GM21619 (cell line): ENCODE results near the gene STRIP1.
"Not testable (repeated sequence)": the region's sequence is repeated elsewhere in the genome, so short reads cannot be mapped to it uniquely, and the experiment has no call there.

Experiments used
- ATAC-seq: cut with Tn5 transposase; IDR thresholded peaks from one replicate; pipeline ENCODE4 v1.9.1; 2021; ENCODE audit not compliant: unreplicated experiment

STRIP1 gene

DNA sequence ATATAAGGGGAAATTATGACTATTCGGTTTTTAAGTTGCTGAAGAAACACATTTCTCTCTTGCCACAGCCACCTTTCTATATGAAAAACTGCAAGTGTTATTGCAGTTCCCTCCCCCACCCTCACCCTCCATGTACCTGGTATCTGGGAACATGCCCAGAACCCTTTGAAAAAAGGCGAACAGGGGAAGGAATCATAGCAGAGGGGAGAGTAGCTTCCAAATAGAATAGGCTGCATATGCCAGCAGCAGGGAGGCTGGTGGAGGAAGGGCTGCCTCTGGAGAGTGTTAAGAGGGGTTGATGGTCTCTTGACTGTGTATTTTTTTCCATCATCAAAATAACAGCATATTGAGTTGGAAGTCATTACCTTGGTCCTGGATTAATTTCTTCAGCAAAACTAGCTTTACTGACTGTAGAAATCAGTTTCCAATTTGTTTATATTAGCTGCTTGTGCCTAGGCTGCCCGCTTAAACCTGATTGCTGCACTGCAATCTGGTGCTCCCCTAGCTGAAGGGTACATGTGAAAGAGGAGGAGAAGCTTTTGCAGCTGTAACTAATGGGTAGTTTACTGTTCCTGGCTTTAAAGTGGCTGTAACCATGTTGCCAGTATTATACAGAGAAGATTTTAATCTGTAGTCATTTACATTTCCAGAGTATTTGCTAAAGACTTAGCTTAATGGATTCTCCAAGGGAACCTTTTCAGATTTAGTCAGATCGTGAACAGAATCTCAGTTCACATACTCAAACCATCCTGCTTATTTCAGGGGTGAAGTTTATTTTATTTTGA, 27.2 kb upstream of the STRIP1 start:
- no peak for ATAC-seq

DNA sequence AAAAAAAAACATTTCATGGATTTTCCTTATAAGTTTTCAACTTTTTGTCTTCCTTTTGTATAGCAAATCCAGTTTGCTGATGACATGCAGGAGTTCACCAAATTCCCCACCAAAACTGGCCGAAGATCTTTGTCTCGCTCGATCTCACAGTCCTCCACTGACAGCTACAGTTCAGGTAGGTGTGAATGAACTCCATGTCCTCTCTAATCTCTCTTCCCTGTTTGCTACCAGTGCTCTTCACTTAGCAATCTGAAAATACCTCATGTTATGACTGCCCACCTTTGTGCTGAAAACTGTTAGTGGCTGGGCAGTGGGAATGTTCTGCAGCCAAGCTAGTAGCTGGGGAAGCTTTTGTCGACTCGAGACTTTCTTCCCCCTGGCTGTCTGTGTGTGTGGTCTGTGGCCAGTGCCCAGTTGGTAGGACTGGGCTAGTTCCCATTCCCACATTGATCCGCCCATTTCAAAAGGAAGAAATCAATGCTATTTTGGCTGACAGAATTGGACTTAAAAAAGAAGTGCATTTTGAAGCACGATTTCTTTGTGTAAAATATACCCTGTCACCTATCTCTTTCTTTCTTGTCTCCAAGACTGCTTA, 25.4 kb upstream of the STRIP1 start:
- ATAC-seq, result no peak

DNA sequence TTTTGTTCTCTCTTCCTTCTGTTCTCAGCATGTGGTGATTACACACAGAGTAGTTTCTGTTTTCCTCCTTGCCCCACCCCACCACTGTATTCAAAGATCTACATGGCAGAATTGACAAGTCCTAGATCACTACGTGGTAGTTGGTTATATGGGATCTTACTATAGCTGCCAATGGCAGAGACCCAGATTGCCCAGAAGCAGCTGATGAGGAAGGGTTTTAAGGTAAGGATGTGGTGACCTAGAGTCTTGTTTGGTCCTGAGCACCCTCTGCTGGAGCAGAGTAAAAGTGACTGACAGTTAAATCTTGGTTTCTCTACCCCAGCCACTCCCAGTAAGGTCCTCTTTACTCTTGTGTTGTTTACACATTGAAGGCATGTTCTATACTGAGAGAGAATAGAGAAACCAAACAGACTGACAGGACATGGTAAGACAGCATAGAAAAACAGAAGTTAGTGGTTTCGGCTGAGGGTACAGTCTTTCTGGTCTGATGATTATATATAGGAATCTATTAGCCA, 22.8 kb upstream of the STRIP1 start:
- peak; percentile 98 for ATAC-seq

DNA sequence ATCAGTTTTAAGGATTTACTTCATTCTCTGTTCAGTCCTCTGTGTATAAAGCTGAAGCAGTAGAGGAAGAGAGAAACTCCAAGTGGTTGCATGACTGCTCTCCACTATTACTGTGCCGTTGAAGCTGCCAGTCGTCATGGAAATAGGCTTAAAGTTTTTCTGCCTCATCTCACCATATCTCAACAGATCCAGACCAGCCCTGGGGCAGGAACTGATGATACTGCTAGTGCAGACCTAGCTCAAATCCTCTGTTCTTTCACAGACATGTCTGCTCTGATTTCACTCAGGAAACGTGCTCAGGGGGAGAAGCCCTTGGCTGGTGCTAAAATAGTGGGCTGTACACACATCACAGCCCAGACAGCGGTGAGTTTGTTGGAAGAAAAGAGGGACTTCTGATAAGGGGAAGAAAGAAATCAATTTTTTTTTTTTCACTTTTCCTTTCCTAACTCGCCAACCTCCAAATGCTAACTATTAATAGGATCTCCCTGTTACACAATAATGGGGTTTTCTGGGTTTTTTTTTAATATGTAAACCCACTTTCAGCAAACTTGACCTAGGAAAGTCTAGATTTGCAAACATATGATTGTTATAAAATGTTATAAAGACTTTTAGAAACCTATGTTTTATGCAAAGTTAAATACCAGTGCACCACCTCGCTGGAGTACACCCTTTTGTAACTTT, 22.2 kb upstream of the STRIP1 start:
- peak; percentile 61 for ATAC-seq

DNA sequence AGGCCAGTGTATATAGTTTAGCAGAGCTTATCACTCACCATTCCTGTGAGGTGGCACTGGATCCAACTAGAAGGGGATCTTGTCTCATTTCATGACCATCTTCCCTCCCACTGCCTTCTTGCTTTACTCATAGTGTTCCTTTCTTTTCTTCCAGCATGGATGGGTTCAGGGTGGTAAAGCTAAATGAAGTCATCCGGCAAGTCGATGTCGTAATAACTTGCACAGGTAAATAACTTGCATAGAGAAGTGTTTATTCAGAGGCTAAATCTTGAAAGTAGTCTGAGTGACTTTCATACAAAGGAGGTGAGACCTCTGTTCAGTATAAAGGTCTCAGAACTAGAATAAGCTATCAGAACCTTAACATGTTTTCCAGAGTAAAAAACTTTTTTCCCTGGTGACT, 16.6 kb upstream of the STRIP1 start:
- no peak for ATAC-seq

DNA sequence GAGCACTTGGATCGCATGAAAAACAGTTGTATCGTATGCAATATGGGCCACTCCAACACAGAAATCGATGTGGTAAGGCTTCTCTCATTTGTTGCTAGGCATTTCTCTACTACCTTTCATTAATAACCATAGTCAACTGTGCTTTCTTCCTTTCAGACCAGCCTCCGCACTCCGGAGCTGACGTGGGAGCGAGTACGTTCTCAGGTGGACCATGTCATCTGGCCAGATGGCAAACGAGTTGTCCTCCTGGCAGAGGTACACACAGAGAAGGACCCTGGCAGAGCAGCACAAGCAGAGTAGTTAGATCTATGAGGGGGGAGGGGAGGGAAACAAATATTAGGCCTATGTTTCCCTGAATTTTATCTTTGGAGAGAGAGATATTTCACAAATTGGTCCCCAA, 16.0 kb upstream of the STRIP1 start:
- no peak for ATAC-seq

DNA sequence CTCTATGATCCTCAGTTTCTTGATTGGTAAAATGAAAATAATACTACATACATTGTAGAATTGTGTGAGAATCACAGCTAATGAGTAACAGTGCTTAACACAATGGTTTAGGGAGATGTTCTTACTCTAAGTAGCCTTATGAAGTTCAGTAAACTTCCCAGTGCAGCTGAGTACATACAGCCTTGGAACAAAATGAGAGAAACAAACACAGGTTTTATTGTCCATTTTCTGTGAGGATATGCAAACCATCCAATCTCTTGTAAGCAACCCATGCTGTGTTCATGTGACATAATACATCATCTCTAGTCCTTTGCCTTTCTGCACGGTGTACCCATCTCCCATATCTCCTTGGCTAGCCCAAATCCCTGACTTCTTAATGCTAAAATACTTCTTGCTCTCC, 14.7 kb upstream of the STRIP1 start:
- no peak for ATAC-seq

DNA sequence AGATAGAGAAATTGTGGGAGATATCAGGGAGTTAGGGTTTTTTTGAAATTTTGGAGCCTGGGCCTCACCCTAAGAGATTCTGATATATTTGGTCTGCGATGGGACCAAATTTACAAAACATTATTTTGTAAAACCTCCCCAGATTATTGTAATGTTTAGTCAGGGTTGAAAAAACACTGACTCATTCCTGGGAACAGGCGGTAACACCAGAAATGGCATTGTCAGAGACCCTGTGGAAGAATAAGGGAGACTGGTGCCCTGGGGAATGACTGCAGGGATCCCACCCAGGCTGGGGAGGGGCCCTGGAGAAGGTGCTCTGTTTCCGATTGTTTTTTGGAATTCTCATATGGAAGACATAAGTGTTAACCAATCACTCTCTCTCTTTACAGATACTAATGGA, 13.1 kb upstream of the STRIP1 start:
- no peak for ATAC-seq

DNA sequence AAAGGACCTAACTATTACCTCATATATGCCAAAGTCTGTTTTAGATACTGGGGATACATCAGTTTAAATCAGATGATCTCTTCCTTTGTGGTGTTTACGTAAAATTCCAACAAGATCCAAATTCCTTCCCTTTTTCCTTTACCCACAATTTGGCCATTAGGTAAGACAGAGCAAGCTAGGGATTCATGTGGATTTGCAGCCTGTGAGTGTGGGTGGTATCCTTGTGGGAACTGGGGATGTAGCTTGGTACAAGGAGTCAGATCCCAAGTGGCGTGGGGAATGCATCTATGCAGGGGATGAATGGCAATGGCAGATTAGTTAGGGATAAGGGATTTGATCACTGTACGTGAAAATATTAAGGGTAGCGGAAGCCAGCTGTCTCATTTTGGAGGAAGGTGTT, 9.8 kb upstream of the STRIP1 start:
- no peak for ATAC-seq

DNA sequence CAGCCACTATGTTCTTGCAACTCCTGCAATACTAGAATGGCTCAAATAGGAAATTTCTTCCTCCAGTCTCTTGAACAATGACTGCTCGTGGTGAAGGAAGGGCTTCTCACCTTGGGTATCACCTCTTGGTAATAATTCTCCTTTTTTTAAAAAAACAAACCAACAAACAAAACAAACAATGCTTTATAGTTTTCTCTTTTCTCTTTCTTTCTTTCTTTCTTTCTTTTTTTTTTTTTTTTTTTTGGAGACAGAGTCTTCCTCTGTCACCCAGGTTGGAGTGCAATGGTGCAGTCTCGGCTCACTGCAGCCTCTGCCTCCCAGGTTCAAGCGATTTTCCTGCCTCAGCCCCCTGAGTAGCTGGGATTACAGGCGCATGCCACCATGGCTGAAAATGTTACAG, 3.7 kb upstream of the STRIP1 start:
- not testable (repeated sequence) for ATAC-seq

DNA sequence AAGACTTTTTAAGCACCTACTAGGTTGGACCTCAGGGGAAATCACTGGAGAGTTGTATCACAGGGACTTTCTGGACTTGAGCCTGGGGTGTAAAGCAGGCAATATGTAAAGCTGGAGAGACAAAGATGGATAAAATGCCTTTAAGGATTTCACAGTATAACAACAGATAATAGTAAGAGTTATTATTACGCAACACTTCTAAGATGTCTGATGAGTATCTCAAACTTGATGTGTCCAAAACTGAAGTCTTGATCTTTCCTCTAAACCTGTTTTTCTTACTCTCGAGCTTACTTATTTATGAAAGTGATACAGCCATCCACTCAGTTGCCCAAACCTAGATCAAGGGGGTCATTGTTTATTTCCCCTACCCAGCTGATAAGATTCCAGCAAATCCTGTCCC, 2.1 kb upstream of the STRIP1 start:
- ATAC-seq, result no peak

DNA sequence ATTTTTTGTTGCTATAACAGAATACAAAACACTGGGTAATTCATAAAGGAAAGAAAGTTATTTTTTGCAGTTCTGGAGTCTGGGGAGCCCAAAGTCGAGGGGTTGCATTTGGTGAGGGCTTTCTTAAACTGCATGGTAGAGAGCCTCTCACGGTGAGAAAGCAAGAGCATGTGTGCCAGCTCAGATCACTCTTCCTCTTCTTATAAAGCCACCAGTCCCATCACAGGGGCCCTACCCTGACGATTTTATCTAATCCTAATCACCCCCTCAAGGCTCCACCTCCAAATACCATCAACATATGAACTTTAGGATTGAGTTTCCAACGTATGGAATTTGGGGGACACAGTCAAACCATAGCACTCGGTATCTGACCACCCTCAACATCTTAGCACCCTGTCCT, 1.0 kb upstream of the STRIP1 start:
- ATAC-seq, result no peak

DNA sequence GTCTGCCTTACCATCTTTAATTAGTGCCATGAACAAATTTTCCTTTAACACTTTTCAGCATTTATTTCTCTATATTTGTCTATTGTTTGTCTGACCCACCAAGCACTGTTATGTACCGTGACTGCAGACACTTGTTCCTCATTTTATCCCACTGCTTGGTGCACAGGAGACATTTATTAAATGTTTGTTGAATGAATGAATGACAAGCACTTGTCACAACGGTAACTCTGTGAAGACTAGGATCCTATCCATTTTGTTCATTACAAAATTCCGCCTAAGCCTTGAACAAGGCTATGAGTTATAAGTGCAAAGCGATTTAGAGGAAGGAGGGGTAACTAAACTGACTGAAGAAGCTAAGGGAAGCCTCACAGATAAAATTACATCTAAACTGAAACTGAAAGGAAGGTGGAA, 379 bp upstream of the STRIP1 start:
- ATAC-seq, result no peak

DNA sequence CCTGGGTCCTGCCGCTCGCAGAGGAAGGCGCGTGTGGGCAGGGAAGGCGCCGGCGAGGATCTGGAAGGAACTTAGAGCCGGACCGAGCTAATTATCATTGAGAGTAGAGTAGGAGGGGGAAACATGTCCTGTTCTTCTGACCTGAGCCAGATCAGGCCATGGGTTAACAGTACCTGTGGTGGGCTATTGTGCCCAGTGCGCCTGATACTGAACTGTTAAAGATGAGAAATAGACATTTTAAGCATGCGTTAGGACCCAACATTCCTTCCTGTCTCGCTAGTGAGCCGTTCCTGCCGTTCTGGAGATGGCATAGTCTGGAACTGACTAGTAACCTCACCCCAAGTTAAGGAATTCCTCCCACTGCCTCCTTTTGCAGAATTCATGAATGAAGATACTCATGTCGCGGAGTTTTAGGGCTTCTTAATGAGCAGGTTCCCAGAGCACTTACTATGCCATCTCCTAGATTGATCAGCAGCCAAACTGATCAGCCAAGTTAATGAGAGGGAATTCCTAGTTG, 870 bp downstream of the STRIP1 start:
- peak; percentile 14 for ATAC-seq

DNA sequence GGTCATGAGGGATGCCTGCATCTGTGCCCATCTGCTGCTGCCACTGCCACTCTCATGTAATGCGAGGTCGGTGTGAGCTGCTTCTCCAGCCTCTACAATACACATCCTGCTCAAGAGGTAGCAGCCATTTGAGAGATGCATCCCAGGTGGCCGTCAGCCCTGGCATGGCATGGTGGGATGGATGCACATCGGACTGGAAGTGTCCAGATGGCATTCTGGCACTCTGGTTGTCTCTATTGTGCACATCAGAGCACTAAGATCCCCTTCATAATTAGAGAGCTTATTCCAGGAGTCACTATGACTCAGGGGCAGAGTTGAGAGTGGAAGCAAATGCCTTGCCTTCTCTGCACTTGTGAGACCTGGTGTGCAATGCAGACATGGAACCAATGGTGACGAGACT, 3.8 kb downstream of the STRIP1 start:
- no peak for ATAC-seq

DNA sequence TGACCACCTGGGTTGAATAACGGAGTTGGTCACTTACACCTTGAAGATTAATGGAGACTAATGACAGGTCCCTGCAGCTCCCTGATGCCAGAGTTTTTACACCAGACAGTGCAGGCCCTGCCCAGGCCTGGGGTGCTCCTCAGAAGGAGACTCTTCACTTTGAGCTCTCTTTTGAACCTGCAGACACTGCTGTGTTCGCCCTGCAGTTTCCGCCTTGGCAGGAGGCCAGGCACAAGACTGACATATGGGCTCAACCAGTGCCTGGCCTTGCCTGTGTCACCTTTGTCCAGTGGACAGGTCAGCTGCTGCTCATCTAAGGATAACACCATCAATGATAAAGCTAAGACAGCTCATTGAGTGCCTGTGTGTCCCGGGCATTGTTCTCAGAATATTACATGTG, 5.2 kb downstream of the STRIP1 start:
- no peak for ATAC-seq

DNA sequence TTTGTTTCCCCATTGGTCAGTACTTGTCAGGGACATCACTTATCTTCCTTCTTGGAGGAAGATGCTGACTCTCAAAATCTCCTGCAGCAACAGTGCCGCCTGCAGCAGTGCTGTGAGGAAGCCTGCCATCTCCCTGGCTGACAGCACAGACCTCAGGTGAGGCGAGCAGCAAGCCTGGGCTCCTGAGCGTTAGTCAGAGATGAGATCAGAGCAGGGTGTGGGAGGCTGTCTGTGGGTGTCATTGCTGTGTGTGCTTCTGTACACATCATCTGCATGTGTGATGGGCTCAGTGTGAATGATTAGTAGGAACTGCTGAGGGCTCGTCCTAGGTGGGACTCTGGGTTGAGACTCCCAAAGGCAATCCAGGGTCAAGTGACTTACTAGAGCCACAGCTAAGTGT, 6.1 kb downstream of the STRIP1 start:
- ATAC-seq, result no peak

DNA sequence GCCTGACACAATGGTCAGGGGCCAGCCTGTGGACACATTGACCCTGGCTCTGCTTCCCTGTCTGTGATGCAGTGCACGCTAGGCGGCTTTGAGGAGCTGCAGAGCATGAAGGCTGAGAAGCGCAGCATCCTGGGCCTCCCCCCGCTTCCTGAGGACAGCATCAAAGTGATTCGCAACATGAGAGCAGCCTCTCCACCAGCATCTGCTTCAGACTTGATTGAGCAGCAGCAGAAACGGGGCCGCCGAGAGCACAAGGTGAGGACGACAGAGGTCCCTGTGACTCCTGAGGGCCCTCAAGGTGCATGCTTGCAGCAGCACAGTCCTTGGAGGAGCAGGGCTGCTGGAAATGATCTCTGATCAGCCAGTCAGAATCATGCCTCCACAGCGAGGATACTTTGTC, 8.6 kb downstream of the STRIP1 start:
- no peak for ATAC-seq

DNA sequence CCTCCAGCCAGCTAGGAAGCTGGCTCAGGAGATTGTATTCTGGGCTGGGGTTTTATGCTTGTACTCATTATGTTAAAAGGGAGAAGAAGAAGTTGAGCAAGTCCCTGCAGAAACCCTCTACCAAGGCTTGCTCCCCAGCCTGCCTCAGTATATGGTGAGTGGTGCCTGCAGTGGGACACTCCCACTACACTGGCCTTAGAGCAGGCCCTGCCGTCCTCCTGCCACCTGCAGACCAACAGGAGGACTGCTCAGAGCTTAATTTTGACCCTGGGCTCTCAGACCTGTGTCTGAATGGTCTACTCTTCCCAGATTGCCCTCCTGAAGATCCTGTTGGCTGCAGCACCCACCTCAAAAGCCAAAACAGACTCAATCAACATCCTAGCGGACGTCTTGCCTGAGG, 13.0 kb downstream of the STRIP1 start:
- ATAC-seq, result no peak

DNA sequence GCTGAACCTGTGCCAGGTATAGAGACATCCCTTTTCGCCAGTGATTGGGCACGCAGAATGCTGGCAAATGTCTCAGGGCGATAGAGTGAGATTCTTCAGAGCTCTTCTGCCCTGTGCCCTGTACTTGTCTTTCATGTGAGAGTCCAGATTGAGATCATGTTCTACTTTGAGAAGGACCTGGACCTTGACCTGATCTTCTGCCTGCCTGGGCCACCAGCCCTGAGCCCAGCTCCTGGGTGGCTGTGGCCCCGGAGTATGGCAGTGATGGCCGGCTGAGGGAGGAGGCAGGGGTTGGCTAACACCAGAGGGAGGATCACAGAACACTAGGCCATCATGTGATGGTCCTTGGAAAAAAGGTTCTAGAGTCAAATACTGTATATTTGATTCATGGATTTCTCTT, 13.8 kb downstream of the STRIP1 start:
- no peak for ATAC-seq

DNA sequence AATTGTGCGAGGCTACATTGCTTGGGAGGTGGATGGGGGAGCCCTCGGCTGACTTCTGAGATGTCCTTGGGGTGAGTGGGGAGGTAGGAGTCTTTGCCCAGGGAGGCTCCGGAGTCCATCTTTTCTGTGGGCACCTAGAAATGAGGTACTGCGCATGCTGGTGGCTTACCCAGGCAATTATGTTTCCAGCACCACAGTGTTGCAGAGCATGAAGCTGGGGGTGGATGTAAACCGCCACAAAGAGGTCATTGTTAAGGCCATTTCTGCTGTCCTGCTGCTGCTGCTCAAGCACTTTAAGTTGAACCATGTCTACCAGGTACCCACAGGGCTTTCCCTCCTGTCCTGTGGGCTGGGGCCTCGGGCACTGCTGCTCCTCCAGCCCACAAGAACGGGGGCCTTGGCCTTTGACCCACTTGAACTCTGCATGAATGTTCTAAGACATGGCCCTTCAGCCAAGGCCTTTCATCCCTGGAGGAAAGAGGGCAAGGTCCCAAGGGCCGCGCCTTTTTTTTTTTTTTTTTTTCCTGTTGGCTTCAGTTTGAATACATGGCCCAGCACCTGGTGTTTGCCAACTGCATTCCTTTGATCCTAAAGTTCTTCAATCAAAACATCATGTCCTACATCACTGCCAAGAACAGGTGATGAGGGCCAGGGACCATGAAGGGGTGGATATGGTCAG, 14.6 kb downstream of the STRIP1 start:
- ATAC-seq, result no peak
